Fibroblast of skin of right biceps (primary cell): Measurements from ENCODE around the gene CADM2.
A peak's percentile ranks its signal among the peaks of the same experiment; 100 is the strongest.

Experiments
- DNase-seq: peaks from one replicate; pipeline ENCODE4 v3.0.0-alpha.2; 2013

CADM2 gene

DNA sequence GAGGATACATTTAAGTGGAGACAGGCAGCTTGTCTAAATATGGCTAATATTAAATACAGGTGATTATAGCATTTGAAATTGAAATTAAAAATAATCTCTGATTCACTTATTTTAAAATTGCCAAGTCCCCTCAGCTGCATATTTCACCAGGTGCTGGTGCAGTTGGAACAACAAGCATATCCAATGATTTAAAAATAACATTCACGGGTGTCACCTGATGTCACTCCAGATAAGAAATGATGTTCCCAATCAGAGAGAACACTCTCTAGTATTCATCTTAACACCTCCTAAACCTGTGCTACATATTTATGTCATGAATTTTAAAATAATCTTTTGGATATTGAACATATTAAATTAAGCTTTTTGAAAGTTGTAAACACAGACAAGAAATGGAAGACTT is 249.9 kb downstream of the CADM2 start:
- DNase-seq, result no peak

DNA sequence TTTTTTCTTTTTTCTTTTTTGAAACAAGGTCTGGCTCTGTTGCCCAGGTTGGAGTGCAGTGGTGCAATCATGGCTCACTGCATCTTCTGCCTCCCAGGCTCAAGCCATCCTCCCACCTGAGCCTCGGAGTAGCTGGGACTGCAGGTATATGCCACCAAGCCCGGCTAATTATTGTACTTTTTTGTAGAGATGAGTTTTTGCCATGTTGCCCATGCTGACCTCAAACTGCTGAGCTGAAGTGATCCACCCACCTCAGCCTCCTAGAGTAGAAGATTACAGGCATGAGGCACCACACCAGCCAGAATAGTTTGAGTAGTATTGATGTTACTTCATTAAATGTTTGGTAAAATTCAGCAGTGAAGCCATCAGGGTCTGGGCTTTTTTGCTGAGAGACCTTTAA is 251.8 kb downstream of the CADM2 start:
- no peak for DNase-seq

DNA sequence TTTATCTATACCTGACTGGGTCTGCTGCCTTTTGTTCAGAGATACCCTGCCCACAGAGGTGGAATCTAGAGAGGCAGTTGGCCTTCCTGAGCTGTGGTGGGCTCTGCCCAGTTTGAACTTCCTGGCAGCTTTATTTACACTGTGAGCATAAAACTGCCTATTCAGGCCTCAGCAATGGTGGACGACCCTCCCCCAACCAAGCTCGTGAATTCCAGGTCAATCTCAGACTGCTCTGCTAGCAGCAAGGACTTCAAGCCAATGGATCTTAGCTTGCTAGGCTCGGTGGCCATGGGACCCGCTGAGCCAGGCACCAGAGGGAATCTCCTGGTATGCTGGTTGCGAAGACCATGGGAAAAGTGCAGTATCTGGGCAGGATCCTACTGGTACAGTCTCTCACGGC is 270.2 kb downstream of the CADM2 start:
- DNase-seq, result no peak

GRCh38 chr3:85244091-85244490 is 285.3 kb downstream of the CADM2 start:
- no peak for DNase-seq

GRCh38 chr3:85244519-85244918 is 285.7 kb downstream of the CADM2 start:
- DNase-seq, result no peak

DNA sequence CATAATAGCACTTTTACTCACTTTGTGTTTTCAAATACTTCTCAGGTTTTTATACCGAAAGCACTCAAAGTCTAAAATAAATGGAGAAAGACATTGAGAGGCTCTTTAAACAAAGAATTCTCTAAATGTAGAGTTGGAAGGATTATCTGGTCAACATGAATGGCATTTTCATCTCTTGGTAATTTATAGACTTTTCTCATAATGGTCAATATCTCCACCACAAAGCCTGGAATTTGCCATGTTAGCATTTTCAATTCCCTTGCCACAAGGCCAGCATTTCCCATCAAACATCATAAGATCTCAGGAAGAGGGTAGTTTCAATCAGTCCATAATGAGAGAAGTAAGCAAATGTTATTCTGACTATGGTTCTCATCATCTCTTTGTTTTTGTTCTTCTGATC is 293.0 kb downstream of the CADM2 start:
- no peak for DNase-seq

- no peak for DNase-seq
Observed at GRCh38 chr3:85252686-85253085, 293.9 kb downstream of the CADM2 start.

- DNase-seq, result peak; percentile 78
Observed at GRCh38 chr3:85254738-85255137, 295.9 kb downstream of the CADM2 start.

DNA sequence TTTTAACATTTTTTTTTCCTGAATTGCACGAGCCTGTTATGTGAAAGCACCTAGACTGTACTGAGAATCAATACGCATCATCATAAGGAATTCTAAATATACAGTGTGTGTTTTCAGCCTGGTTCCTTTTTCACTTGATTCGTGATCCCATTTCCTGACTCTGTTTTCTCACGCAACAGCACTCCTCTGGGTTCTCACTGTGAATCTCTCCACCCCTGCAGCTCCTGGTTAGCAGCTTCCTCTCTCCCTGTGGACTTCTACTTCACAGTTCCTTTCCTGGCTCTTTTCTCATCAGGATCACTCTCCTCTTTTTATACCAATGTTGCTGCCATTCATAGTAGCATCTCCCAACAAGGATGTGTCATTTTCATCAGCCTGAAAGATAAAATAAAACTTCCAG is 297.2 kb downstream of the CADM2 start:
- DNase-seq, result peak; percentile 28

GRCh38 chr3:85258326-85258725 is 299.5 kb downstream of the CADM2 start:
- no peak for DNase-seq

DNA sequence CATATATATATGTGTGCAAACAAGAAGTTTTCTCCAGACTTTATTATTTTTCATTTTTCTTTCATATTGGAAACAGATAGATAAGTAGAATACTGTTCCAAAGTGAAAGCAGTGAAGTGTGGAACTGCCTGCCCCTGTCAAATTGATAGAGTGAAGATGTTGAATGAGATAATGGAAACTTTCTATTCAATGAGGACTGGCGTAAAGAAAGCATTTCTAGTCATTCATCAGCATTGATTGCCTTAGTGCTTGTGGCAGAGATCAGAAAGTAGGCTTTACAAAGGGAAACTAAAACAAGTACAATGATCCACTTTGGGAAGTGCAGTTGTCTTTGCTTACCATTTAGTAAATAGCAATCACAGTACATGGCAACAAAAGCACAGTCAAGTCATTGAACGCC is 300.0 kb downstream of the CADM2 start:
- no peak for DNase-seq

- peak; percentile 4 for DNase-seq
Observed at GRCh38 chr3:85259748-85260147, 301.0 kb downstream of the CADM2 start.

GRCh38 chr3:85264381-85264780 is 305.6 kb downstream of the CADM2 start:
- no peak for DNase-seq

- DNase-seq, result no peak
Observed at GRCh38 chr3:85270488-85270887, 311.7 kb downstream of the CADM2 start.

DNA sequence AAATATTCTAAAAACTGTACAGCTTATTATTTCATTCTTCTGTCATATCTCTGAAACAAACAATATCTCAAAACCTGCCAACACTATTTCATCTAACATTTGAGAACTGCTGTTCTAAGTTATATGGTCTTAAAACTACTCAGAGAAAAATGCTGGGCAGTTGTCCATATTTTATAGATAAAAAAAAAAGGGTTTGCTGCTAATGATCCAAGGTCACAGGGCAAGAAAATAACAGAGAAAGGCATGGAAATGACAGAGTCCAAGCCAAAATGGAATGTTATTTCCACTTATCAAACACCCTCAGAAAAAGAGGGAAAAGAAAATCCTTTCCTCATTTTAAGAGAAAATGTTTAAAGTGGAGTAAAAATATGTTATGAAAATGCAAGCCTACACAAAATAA is 313.1 kb downstream of the CADM2 start:
- DNase-seq, result no peak

DNA sequence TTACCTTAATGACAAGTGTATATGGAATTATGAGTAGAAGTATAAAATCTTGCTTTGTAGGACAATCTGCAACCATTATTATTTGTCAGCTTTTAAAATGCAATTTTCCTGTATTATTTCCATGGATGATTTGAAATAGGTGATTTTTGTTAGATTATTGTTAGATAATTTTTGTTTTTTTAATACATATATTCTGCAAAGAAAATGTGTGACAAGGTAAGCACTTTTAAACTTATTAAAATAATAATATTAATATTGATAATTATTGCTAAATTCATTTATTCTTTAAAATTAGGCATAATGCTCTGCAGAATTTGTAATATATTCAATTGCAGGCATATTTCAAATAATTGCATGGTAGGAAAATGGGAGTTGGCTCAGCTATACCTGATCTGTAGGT is 329.5 kb downstream of the CADM2 start:
- no peak for DNase-seq

GRCh38 chr3:85297291-85297690 is 338.5 kb downstream of the CADM2 start:
- DNase-seq, result no peak

DNA sequence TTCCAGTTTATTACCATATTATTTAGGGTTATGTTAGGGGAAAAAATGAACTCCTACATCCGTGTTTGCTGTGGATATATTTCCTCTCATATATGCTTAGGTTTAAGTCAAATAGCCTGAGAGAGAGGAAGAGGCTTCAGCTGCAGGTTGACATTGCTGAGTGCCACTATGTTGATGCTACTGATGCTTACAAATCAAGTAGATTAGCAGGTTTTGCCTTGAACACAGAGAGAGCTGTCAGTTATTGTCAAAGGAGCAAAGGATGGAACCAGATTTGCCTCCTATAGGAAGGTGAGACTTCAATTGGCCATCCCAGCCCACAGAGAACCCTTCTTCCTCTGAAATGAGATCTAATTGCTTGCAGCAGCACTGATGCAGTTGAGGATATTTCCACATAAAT is 339.2 kb downstream of the CADM2 start:
- no peak for DNase-seq

GRCh38 chr3:85303156-85303555 is 344.4 kb downstream of the CADM2 start:
- no peak for DNase-seq

- no peak for DNase-seq
Observed at GRCh38 chr3:85304360-85304964, 345.7 kb downstream of the CADM2 start.

DNA sequence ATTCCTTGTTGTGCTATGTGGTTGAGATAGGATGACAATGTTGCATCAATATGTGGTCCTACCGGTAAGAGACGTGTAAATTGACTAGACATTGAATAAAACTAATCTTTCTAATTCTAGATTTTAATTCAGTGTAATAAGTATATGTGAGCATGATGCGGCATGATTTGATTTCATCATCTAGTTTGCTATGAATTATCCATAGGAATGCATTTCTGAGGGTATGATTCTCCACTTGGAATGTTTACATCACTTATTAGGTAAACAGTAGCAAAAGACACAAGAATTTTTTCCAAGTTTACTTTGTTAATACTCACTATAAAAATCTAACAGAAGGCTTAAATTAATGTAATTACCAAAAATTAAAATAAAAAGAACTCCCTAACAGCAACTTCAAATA is 353.5 kb downstream of the CADM2 start:
- DNase-seq, result no peak

GRCh38 chr3:85313380-85313779 is 354.6 kb downstream of the CADM2 start:
- DNase-seq, result no peak

GRCh38 chr3:85316252-85316651 is 357.5 kb downstream of the CADM2 start:
- no peak for DNase-seq

DNA sequence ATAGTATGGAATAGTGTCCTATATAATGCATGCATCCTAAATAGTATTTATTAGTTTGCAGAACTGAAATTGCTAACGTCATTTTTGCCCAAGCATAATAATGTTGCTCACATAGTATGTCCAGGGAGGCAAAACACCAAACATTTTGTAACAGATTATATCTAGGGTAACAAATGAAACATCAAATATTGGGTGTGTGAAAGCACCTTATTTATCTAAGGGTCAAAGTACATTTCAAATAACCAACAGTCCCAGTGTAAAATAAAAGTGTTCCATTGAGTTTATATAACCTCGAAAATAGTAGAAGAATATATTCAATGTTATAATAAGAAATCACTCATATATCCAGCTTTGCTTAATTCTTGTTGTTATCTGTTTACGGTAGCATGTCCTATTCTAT is 363.1 kb downstream of the CADM2 start:
- DNase-seq, result no peak

DNA sequence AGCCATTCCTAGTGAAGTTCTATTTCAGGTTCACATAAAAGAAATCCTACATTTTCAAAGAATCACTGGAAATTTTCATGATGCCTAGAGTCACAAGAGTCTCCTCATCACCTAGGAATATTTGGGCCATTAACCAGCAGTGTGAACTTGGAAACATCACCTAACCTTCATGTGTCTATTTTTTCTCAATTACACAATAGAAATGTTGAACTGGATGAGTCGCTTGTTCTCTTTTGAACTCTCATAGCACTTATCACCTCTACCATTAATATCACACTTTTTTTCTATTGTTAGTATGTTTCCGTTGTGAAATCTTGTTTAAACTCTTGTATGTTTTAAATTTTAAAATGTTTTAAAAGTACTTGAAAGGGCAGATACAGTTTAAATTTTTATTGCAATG is 371.3 kb downstream of the CADM2 start:
- DNase-seq, result no peak

DNA sequence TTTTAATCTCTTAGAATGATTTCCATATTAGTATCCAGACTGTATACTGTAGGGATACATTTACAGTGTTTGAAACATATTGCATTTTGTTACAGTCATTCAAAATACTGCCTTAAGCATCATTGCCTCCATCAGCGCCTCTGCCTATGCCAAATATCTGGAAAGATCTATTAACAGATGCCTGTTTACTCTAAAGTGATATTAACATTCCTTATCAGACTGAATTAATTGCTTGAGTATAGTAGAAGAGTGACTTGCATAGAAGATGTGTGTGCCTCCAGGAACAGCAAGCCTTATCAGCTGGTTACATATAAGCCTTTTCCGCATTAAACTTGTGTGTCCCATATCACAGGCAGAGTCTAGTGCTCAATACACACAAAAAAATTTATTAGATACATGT is 379.1 kb downstream of the CADM2 start:
- no peak for DNase-seq
